Vagina (tissue), 2 donors: ENCODE data around the gene NUDCD3. TPM values are rescaled to one million over a fixed set of nuclear protein-coding genes. Genes with fewer than 3 reads are reported as not detected.

ENCODE experiments used
- DNase-seq, 2 donors: peaks; one replicate each; pipeline ENCODE4 v3.0.0-alpha.2; 2017; ENCODE audit errors: extremely low spot score in 2 of 2
- H3K27ac ChIP-seq: fragments of 200-600 bp; sonication (generic); one replicate; pipeline ENCODE4 v1.5.1; 2019
- H3K27me3 ChIP-seq: fragments of 200-600 bp; sonication (generic); one replicate; pipeline ENCODE4 v1.5.1; 2019
- H3K36me3 ChIP-seq, 2 donors: fragments of 200-600 bp; sonication (generic); one replicate each; pipeline ENCODE4 v1.5.1; 2017 to 2019
- H3K4me1 ChIP-seq: fragments of 200-600 bp; sonication (generic); one replicate; pipeline ENCODE4 v1.5.1; 2019
- H3K4me3 ChIP-seq, 2 donors: fragments of 200-600 bp; sonication (generic); 1 replicate in 1 of 2; 2 replicates in 1 of 2; pipeline ENCODE4 v1.5.1; 2016 to 2019
- H3K9me3 ChIP-seq: fragments of 200-600 bp; sonication (generic); one replicate; pipeline ENCODE4 v1.5.1; 2019
- POLR2A ChIP-seq, 2 donors: fragments of 450-650 bp; IDR thresholded peaks; one replicate each; pipeline ENCODE4 v1.6.1; 2017; ENCODE audit warnings: antibody characterized with exemption in 2 of 2, mild to moderate bottlenecking in 2 of 2, moderate library complexity in 2 of 2
- POLR2AphosphoS5 ChIP-seq, 2 donors: sonication (generic); formaldehyde crosslinking; IDR thresholded peaks; one replicate each; pipeline ENCODE4 v1.9.0; 2017; ENCODE audit warnings: antibody characterized with exemption in 2 of 2, mild to moderate bottlenecking in 2 of 2, low read depth in 1 of 2; ENCODE audit not compliant: insufficient read depth in 1 of 2
- intact Hi-C: fragments of 100-400 bp; cut with DNase I; formaldehyde crosslinking; loops from one replicate; pipeline ENCODE4 v1.15.1; 2023
- total RNA-seq: library from RNA; depleted of rRNA; stranded (reverse); fragments of >200 nt; gene quantifications from one replicate; pipeline ENCODE4 v1.2.3, GENCODE V29; 2016
- TF ChIP-seq, protein P1 (sequence below), 3 experiments: fragments of 450-650 bp in 2 of 3; fragments of 200-600 bp in 1 of 3; sonication (generic) in 1 of 3; IDR thresholded peaks; one replicate each; pipeline ENCODE4 v1.5.1; 2017 to 2019; ENCODE audit warnings: antibody characterized with exemption in 3 of 3, mild to moderate bottlenecking in 2 of 3, moderate library complexity in 2 of 3

Gene NUDCD3
- total RNA-seq: 48.6 TPM

DNA sequence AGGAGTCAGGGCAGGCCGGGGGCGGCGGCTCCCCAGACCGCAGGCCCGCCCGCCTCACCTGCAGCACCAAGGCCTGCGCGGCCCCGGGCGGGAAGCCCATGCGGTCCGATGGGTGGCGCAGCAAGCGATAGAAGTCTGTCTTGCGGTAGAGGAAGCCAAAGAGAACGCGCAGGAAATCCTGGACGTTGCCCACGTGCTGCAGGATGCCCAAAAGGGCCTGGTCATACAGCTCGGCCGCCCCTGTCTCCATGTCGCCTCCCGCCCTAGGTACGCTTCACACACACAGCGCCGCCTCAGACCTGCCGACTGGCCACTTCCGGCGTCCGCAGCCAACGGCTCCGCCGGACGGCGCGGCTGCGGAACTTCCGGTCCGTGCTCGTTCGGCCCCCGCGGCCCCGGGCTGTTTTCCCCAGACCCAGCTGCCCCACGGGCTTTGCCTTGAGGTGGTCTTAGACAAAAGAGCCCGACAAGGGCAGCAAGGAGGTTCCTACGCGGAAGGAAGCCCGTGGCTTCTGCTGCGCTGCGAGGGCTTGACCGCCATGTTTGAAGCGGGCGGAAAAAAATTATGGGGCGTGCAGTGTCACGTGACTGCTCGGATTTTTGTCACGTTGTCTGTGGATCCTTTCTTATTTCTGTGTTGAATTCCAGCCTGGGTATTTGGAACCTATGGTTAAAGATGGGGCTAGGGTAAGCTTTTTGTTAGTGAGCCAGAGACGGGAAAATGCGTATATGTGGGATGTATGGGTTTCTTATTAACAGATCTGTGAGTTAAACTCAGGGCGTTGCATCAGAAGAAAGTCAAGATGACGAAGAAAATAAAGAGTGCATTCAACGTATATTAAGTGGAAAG is at the start of gene NUDCD3:
NUDCD3 (minus strand) TSS at position 308 of the 850 bp plus-strand sequence; CDS start at position 250, 58 bp downstream.
- H3K4me3 ChIP-seq: peak within 1 kb of the TSS; percentile 96 to 97
- peak within 1 kb of the TSS; percentile 97 for H3K27ac ChIP-seq
- H3K9me3 ChIP-seq: no peaks in the 10 kb centered on the region
- intact Hi-C loops: no loop called here
- TF ChIP-seq, protein P1, sequence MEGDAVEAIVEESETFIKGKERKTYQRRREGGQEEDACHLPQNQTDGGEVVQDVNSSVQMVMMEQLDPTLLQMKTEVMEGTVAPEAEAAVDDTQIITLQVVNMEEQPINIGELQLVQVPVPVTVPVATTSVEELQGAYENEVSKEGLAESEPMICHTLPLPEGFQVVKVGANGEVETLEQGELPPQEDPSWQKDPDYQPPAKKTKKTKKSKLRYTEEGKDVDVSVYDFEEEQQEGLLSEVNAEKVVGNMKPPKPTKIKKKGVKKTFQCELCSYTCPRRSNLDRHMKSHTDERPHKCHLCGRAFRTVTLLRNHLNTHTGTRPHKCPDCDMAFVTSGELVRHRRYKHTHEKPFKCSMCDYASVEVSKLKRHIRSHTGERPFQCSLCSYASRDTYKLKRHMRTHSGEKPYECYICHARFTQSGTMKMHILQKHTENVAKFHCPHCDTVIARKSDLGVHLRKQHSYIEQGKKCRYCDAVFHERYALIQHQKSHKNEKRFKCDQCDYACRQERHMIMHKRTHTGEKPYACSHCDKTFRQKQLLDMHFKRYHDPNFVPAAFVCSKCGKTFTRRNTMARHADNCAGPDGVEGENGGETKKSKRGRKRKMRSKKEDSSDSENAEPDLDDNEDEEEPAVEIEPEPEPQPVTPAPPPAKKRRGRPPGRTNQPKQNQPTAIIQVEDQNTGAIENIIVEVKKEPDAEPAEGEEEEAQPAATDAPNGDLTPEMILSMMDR (IDR thresholded peaks at IDR 0.05): no peak
- TF ChIP-seq POLR2AphosphoS5 (IDR thresholded peaks at IDR 0.05; ENCODE audit: insufficient read depth in 1 of 2, low read depth in 1 of 2) (peak; percentile 92 to 93), POLR2A (IDR thresholded peaks at IDR 0.05) (peak in 1 of 2 donors; percentile 22)
- H3K36me3 ChIP-seq: no peaks in the 10 kb centered on the region
- H3K4me1 ChIP-seq: peaks cover 42% of the 10 kb centered on the region
- H3K27me3 ChIP-seq: no peaks in the 10 kb centered on the region
- peak in 1 of 2 donors; percentile 93 for DNase-seq

DNA sequence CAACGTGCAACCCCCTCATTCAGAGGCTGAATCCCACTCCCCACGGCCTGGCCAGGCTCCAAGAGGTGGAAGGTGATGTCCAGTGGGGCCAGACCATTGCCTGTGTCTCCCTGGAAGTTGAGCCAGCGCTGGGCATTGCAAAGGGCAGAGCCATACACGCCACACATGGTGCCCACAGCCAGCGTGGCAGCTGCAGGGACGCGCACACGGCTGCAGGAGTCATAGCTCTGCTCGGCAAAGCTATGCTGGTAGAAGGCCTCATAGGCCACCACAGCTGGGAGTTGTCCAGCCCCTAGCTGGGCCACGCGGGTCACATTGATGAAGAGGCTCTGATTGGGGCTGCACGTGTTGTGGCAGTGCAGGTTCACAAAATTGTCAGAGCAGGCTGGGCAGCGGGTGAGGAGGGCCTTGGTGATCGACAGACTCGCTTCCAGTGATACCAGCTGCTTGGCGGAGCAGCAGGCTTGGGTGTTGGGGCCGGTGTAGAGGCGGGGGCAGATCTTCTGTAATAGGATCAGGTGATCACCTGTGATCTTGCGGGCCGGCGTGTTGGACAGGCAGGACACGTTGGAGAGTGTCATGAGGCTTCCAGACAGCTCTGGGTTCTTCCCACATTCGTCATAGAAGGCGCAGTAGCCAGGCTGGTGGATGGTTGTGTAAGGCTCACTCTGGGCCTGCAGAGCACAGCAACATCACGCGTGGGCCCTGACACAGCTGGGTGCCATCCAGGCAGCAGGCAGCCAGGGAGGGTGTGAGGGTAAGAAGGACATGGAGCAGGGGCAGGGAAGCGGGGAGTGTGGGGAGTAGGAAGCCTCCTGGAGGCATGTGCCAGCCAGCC is 49.4 kb upstream of the NUDCD3 start:
- H3K27ac ChIP-seq: no peak overlapping the region
- H3K27me3 ChIP-seq: no peaks in the 10 kb centered on the region
- DNase-seq: no peak
- no peaks in the 10 kb centered on the region for H3K9me3 ChIP-seq
- no peak overlapping the region for H3K4me3 ChIP-seq
- TF ChIP-seq, protein P1 (IDR thresholded peaks at IDR 0.05): no peak
- no peak for TF ChIP-seq POLR2AphosphoS5 (IDR thresholded peaks at IDR 0.05; ENCODE audit: insufficient read depth in 1 of 2, low read depth in 1 of 2)
- TF ChIP-seq POLR2A (IDR thresholded peaks at IDR 0.05): no peak
- intact Hi-C loops: no loop called here
- no peaks in the 10 kb centered on the region for H3K4me1 ChIP-seq
- no peaks in the 10 kb centered on the region for H3K36me3 ChIP-seq

DNA sequence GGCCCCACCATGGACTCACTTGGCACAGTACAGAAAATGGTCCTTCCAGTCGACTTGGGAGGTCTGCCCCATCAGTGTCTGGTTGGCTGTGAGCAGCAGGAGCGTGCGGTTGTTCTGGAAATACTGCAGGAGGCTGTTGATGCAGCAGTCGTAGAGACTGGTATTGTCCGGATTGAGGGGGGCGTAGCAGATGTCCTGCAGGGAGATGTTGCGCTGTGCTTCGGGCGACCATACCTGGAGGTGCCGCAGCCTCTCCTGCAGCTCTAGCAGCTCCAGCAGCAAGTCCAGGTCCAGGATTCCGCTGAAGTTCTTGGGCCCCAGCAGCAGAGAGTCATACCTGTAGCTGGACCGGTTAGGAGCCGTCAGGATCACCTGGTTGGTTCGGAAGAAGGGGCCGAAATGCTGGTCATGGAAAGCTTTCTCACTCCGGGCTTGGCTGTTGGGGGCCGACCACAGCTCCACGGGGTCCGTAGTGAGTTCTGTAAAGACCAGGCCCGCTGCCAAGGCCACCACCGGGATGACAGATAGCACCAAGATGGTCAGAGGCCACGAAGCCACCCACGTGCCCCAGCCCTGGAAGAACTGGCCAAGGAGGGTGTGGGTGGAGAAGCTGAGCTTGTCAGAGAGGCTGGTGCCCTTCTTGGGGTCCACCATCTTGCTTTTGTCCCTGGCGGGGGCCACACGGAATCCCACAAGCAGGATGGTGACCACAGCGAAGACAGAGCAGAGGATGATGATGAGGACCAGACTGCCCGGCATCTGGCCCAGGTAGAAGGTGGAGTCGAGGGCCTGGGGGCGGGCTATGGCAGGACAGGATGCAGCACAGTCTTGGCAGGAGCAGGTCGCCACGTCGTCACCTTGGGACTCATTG is 48.6 kb upstream of the NUDCD3 start:
- DNase-seq: no peak
- no peak overlapping the region for H3K4me3 ChIP-seq
- H3K36me3 ChIP-seq: no peaks in the 10 kb centered on the region
- no peaks in the 10 kb centered on the region for H3K9me3 ChIP-seq
- intact Hi-C loops: no loop called here
- H3K27me3 ChIP-seq: no peaks in the 10 kb centered on the region
- TF ChIP-seq POLR2A (IDR thresholded peaks at IDR 0.05): no peak
- no peak for TF ChIP-seq POLR2AphosphoS5 (IDR thresholded peaks at IDR 0.05; ENCODE audit: insufficient read depth in 1 of 2, low read depth in 1 of 2)
- TF ChIP-seq, protein P1 (IDR thresholded peaks at IDR 0.05): no peak
- no peak overlapping the region for H3K27ac ChIP-seq
- no peaks in the 10 kb centered on the region for H3K4me1 ChIP-seq

DNA sequence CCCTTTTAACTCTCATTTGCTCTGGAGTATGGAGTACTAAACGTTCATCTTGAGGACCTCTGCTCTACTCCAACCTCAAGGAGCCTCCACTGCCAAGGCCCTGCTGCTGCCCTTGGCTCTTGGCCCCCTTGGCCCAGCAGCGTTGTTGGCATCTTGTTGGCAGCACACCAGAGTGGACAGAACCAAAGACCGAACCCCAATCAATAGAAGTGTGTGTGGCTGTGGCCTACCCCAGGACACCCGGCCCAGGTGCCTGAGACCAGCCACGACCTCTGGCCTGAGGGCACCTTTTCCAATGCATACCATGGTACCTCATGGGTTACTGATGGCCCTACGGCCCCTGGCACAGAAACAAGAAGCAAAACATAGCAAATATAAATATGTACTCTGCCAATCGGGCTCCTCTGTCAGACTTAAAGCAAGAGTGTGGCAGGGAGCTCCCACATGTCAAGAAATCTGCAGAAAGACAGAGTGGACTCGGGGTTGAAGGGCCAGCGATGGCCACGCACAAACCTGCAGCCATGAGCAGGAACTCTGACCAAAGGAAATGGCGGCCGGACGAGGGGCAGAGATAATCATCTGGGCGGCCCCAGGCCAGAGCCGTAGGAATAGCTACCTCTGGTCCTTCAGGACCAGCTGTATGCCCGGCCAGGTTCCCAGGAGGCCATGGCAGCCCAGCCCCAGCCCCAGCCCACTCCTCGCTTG is 47.8 kb upstream of the NUDCD3 start:
- Histone ChIP-seq H3K27me3 (no peaks in the 10 kb centered on the region), H3K9me3 (no peaks in the 10 kb centered on the region), H3K4me1 (no peaks in the 10 kb centered on the region), H3K27ac (no peak overlapping the region), H3K4me3 (no peak overlapping the region), H3K36me3 (no peaks in the 10 kb centered on the region)
- DNase-seq: no peak
- TF ChIP-seq, protein P1 (IDR thresholded peaks at IDR 0.05): no peak
- TF ChIP-seq POLR2AphosphoS5 (IDR thresholded peaks at IDR 0.05; ENCODE audit: insufficient read depth in 1 of 2, low read depth in 1 of 2): no peak
- TF ChIP-seq POLR2A (IDR thresholded peaks at IDR 0.05): no peak
- intact Hi-C loops: no loop called here
